Keratinocyte (primary cell): ENCODE data around the gene LHFPL6. TPM values are rescaled to one million over a fixed set of nuclear protein-coding genes. Genes with fewer than 3 reads are reported as not detected.

Experiments used
- DNase-seq: peaks from one replicate; pipeline ENCODE4 v3.0.0-alpha.2; 2011; ENCODE audit warnings: low read depth, missing footprints, low spot score
- FAIRE-seq: peaks from 2 replicates; lab custom pipeline; 2011; peaks lifted over from hg19 to GRCh38; lab: Jason Lieb, UNC
- H2AFZ ChIP-seq: 2 replicates; pipeline ENCODE4 v1.6.0; 2012; ENCODE audit warnings: low read length, control low read depth, inconsistent platforms; ENCODE audit not compliant: control insufficient read depth
- H3K27ac ChIP-seq: 2 replicates; pipeline ENCODE4 v1.5.1; 2011; ENCODE audit warnings: low read length; ENCODE audit not compliant: control insufficient read depth, insufficient read depth
- H3K27me3 ChIP-seq: 3 replicates; pipeline ENCODE4 v1.6.0; 2011; ENCODE audit warnings: low read length; ENCODE audit not compliant: control insufficient read depth, insufficient read depth; ENCODE audit errors: extremely low read depth
- H3K36me3 ChIP-seq, 2 experiments: 2 replicates in 1 of 2; 3 replicates in 1 of 2; pipeline ENCODE4 v1.5.1; 2011; ENCODE audit warnings: low read length in 2 of 2, mild to moderate bottlenecking in 1 of 2; ENCODE audit not compliant: control insufficient read depth in 2 of 2, insufficient read depth in 2 of 2; ENCODE audit errors: extremely low read depth in 1 of 2
- H3K4me1 ChIP-seq: 3 replicates; pipeline ENCODE4 v1.5.1; 2011; ENCODE audit warnings: low read length; ENCODE audit not compliant: control insufficient read depth, insufficient read depth; ENCODE audit errors: extremely low read depth
- H3K4me2 ChIP-seq: 3 replicates; pipeline ENCODE4 v1.6.0; 2011; ENCODE audit warnings: low read depth, low read length; ENCODE audit not compliant: control insufficient read depth, insufficient read depth; ENCODE audit errors: extremely low read depth
- H3K4me3 ChIP-seq, 3 experiments: fragments of 200-600 bp in 1 of 3; sonication (generic) in 1 of 3; 2 replicates in 2 of 3; 3 replicates in 1 of 3; pipeline ENCODE4 v1.5.1; 2011 to 2016; ENCODE audit warnings: low read length in 3 of 3, mild to moderate bottlenecking in 3 of 3, control low read depth in 2 of 3, inconsistent platforms in 1 of 3, low read depth in 1 of 3, mixed read lengths in 1 of 3, mixed run types in 1 of 3, moderate library complexity in 1 of 3; ENCODE audit not compliant: control insufficient read depth in 2 of 3, insufficient read depth in 2 of 3; ENCODE audit errors: extremely low read depth in 1 of 3
- H3K79me2 ChIP-seq: 2 replicates; pipeline ENCODE4 v1.6.0; 2012; ENCODE audit warnings: low read length; ENCODE audit not compliant: control insufficient read depth, insufficient read depth
- H3K9ac ChIP-seq: 3 replicates; pipeline ENCODE4 v1.6.0; 2011; ENCODE audit warnings: low read length; ENCODE audit not compliant: control insufficient read depth, insufficient read depth; ENCODE audit errors: extremely low read depth
- H3K9me1 ChIP-seq: 3 replicates; pipeline ENCODE4 v1.6.0; 2011; ENCODE audit warnings: low read length; ENCODE audit not compliant: control insufficient read depth, insufficient read depth; ENCODE audit errors: extremely low read depth
- H3K9me3 ChIP-seq: 2 replicates; pipeline ENCODE4 v1.5.1; 2012; ENCODE audit warnings: low read depth, low read length; ENCODE audit not compliant: control insufficient read depth
- H4K20me1 ChIP-seq: 3 replicates; pipeline ENCODE4 v1.6.0; 2011; ENCODE audit warnings: low read length; ENCODE audit not compliant: control insufficient read depth, insufficient read depth; ENCODE audit errors: extremely low read depth
- EZH2 ChIP-seq: IDR thresholded peaks from one replicate; pipeline ENCODE4 v1.6.1; 2012; ENCODE audit warnings: inconsistent platforms, mild to moderate bottlenecking, low read length, moderate library complexity
- dilution Hi-C: fragments of 300-500 bp; cut with MboI; formaldehyde crosslinking; loops from one replicate; pipeline ENCODE4 v1.7.0; 2020; ENCODE audit warnings: low sequenced_read_pairs; ENCODE audit not compliant: extremely low pct_ligation_motif_present
- polyA plus RNA-seq, 5 experiments: library from polyadenylated mRNA; depleted of rRNA in 3 of 5; stranded (reverse) in 3 of 5; stranded (forward) in 1 of 5; unstranded in 1 of 5; fragments of >200 nt; gene quantifications; 1 replicate in 1 of 5; 2 replicates in 3 of 5; 3 replicates in 1 of 5; pipeline versions ENCODE4 v1.2.1 to v1.2.3, GENCODE V29; 2011 to 2012; ENCODE audit warnings: missing spikeins in 2 of 5, low read depth in 1 of 5, low replicate concordance in 1 of 5
- TF ChIP-seq, protein P1 (sequence below), 3 experiments: IDR thresholded peaks in 1 of 3; conservative IDR thresholded peaks in 1 of 3; optimal IDR thresholded peaks in 1 of 3; 2 replicates in 2 of 3; 3 replicates in 1 of 3; pipeline versions ENCODE3 to v1.5.1; 2011; ENCODE audit warnings: low read length in 3 of 3, mild to moderate bottlenecking in 3 of 3, moderate library complexity in 2 of 3, control low read depth in 1 of 3, inconsistent platforms in 1 of 3; ENCODE audit not compliant: insufficient read depth in 2 of 3; ENCODE audit errors: extremely low read depth in 1 of 3

The LHFPL6 gene
- polyA plus RNA-seq, 1 donor (not counting 4 experiments of a cell fraction or from before 2014, with no cell fraction given), result 15.8 TPM

DNA sequence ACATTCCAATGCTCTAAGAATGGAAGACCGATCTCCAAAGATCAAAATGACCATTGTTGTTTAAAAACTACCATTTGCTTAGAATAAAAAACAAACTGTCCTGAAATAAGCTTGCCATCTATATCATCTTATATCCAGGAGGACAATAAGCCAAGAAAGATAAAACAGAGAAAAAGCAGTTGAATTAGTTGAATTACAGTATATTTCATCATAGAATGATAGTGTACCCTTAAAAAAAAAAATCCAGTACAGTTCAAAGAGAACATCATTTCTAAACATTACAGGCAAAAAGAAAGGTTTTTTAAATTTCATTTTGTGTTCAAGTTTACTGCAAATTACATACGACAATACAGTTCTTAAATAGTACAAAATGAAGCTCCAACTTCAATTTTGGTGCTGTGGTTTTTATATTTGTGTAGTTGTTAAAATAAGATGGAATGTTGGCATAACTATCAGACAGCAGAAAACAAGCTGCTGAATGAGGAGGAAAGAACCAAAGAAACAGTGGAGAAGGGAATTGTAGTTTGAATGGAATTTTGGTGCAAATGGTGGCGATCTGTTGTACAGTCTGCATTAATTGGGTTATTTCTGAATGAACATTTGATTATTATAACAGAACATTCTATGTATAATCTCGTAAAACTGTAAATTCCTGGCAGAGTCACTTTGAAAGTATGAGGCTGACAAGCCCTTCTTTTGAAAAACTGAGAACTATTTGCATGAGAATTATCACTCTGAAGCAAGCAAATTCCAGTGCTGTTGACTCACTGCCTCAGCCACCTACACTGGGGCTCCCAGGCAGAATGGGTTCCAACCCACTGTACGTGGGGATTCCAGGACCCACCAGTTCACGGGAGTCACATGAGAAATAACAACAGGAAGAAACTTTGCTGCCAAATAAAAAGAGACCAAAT is 37.7 kb downstream of the LHFPL6 start:
- Histone ChIP-seq H3K27ac (peak overlapping the region; percentile 86), H3K9me1 (no peaks in the 10 kb centered on the region), H3K4me3 (peak overlapping the region in 2 of 3 experiments; percentile 38 to 46)

DNA sequence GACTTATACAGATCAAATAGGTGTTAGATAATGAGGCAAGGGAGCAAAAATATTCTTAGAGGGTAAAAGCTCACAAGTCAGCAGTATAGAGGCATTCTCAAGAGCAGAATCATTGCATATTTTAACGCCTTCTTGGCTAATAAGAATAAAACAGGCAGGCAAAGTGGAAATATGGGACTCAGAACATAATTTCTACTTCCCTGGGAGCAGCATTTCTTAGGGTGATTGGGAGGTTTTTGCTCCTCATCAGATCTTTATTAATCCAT is 39.6 kb downstream of the LHFPL6 start:
- peaks cover 0 to 1% of the 10 kb centered on the region in 2 experiments for H3K36me3 ChIP-seq
- no peak overlapping the region for H3K9ac ChIP-seq
- no peak overlapping the region for H3K4me2 ChIP-seq
- TF ChIP-seq EZH2, result no peak
- TF ChIP-seq, protein P1, sequence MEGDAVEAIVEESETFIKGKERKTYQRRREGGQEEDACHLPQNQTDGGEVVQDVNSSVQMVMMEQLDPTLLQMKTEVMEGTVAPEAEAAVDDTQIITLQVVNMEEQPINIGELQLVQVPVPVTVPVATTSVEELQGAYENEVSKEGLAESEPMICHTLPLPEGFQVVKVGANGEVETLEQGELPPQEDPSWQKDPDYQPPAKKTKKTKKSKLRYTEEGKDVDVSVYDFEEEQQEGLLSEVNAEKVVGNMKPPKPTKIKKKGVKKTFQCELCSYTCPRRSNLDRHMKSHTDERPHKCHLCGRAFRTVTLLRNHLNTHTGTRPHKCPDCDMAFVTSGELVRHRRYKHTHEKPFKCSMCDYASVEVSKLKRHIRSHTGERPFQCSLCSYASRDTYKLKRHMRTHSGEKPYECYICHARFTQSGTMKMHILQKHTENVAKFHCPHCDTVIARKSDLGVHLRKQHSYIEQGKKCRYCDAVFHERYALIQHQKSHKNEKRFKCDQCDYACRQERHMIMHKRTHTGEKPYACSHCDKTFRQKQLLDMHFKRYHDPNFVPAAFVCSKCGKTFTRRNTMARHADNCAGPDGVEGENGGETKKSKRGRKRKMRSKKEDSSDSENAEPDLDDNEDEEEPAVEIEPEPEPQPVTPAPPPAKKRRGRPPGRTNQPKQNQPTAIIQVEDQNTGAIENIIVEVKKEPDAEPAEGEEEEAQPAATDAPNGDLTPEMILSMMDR (optimal IDR thresholded peaks at IDR 0.05 in 1 of 3, IDR thresholded peaks at IDR 0.05 in 1 of 3, conservative IDR thresholded peaks at IDR 0.05 in 1 of 3; ENCODE audit: extremely low read depth in 1 of 3, insufficient read depth in 2 of 3, low read length in 3 of 3), result no peak
- peaks cover 49% of the 10 kb centered on the region for H3K4me1 ChIP-seq
- FAIRE-seq (no peak), DNase-seq (no peak)
- no peaks in the 10 kb centered on the region for H4K20me1 ChIP-seq
- no peak overlapping the region for H2AFZ ChIP-seq
- no peaks in the 10 kb centered on the region for H3K9me1 ChIP-seq
- no peak overlapping the region for H3K4me3 ChIP-seq
- no peaks in the 10 kb centered on the region for H3K27me3 ChIP-seq
- dilution Hi-C loops, result no loop called here
- no peaks in the 10 kb centered on the region for H3K9me3 ChIP-seq
- no peak overlapping the region for H3K27ac ChIP-seq
- peaks cover 12% of the 10 kb centered on the region for H3K79me2 ChIP-seq

More for the DNA sequence above, 37.7 kb downstream of the LHFPL6 start:
- DNase-seq (peak; percentile 46), FAIRE-seq (peak; percentile 92)
- Histone ChIP-seq H3K79me2 (peaks cover 12% of the 10 kb centered on the region), H3K27me3 (no peaks in the 10 kb centered on the region), H2AFZ (no peak overlapping the region), H3K9ac (peak overlapping the region; percentile 46), H4K20me1 (no peaks in the 10 kb centered on the region), H3K36me3 (no peaks in the 10 kb centered on the region), H3K4me2 (peak overlapping the region; percentile 91), H3K9me3 (no peaks in the 10 kb centered on the region), H3K4me1 (peaks cover 49% of the 10 kb centered on the region)
- dilution Hi-C loops, result no loop called here
- TF ChIP-seq EZH2, result no peak
- TF ChIP-seq, protein P1 (optimal IDR thresholded peaks at IDR 0.05 in 1 of 3, IDR thresholded peaks at IDR 0.05 in 1 of 3, conservative IDR thresholded peaks at IDR 0.05 in 1 of 3; ENCODE audit: extremely low read depth in 1 of 3, insufficient read depth in 2 of 3, low read length in 3 of 3), result no peak
